Liver (tissue), 9 donors: ENCODE measurements around the gene ZNF772. TPM values are rescaled to one million over a fixed set of nuclear protein-coding genes. Genes with fewer than 3 reads are reported as not detected.
"Not testable (repeated sequence)": the region's sequence is repeated elsewhere in the genome, so short reads cannot be mapped to it uniquely, and the experiment has no call there.

ENCODE experiments used
- DNase-seq: peaks from one replicate; pipeline ENCODE4 v3.0.0-alpha.2; 2017; ENCODE audit warnings: low spot score
- H3K27ac ChIP-seq, 2 donors: one replicate each; pipeline ENCODE4 v1.7.0; 2013; ENCODE audit warnings: inconsistent platforms in 2 of 2, low read length in 2 of 2, control low read depth in 1 of 2, low read depth in 1 of 2, mild to moderate bottlenecking in 1 of 2
- H3K27me3 ChIP-seq, 4 donors: one replicate each; pipeline versions ENCODE4 v1.6.1 to v1.7.0; 2013; ENCODE audit warnings: low read length in 3 of 4, inconsistent platforms in 1 of 4, mild to moderate bottlenecking in 1 of 4, moderate library complexity in 1 of 4; ENCODE audit not compliant: control insufficient read depth in 4 of 4, insufficient read depth in 4 of 4
- H3K36me3 ChIP-seq, 4 donors: one replicate each; pipeline versions ENCODE4 v1.6.1 to v1.7.0; 2013; ENCODE audit warnings: low read length in 3 of 4, mild to moderate bottlenecking in 3 of 4, low read depth in 1 of 4, moderate library complexity in 1 of 4; ENCODE audit not compliant: control insufficient read depth in 4 of 4, insufficient read depth in 3 of 4
- H3K4me1 ChIP-seq, 4 donors: one replicate each; pipeline versions ENCODE4 v1.6.1 to v1.7.0; 2013; ENCODE audit warnings: low read length in 3 of 4, mild to moderate bottlenecking in 3 of 4, moderate library complexity in 1 of 4; ENCODE audit not compliant: control insufficient read depth in 4 of 4, insufficient read depth in 4 of 4
- H3K4me3 ChIP-seq, 3 donors: one replicate each; pipeline versions ENCODE4 v1.6.1 to v1.7.0; 2013; ENCODE audit warnings: low read length in 3 of 3, control low read depth in 1 of 3, low read depth in 1 of 3, mild to moderate bottlenecking in 1 of 3
- H3K9ac ChIP-seq, 2 donors: one replicate each; pipeline ENCODE4 v1.7.0; 2013; ENCODE audit warnings: low read length in 2 of 2, mild to moderate bottlenecking in 2 of 2, moderate library complexity in 2 of 2, control low read depth in 1 of 2, low read depth in 1 of 2
- H3K9me3 ChIP-seq, 4 donors: one replicate each; pipeline versions ENCODE4 v1.6.1 to v1.7.0; 2013; ENCODE audit warnings: low read length in 3 of 4; ENCODE audit not compliant: control insufficient read depth in 4 of 4
- CTCF ChIP-seq: fragments of 150-350 bp; IDR thresholded peaks from 2 replicates; pipeline ENCODE4 v1.5.1; 2017; ENCODE audit warnings: improper control_type of control experiment, low read depth, low read length; ENCODE audit not compliant: missing input control
- EGR1 ChIP-seq, 2 donors: IDR thresholded peaks; 2 replicates each; pipeline ENCODE4 v1.6.1; 2016 to 2018; ENCODE audit warnings: antibody characterized with exemption in 2 of 2, low read depth in 2 of 2
- GABPA ChIP-seq, 2 donors: IDR thresholded peaks in 1 of 2; conservative IDR thresholded peaks in 1 of 2; 2 replicates each; pipeline ENCODE4 v1.6.1; 2016; ENCODE audit warnings: antibody characterized with exemption in 2 of 2, mild to moderate bottlenecking in 1 of 2, moderate library complexity in 1 of 2
- NR2F2 ChIP-seq: IDR thresholded peaks from 2 replicates; pipeline ENCODE4 v1.6.1; 2016; ENCODE audit warnings: antibody characterized with exemption
- RAD21 ChIP-seq, 2 donors: IDR thresholded peaks; 2 replicates each; pipeline ENCODE4 v1.6.1; 2016; ENCODE audit warnings: antibody characterized with exemption in 2 of 2, mild to moderate bottlenecking in 2 of 2
- REST ChIP-seq: IDR thresholded peaks from 2 replicates; pipeline ENCODE4 v1.6.1; 2016; ENCODE audit warnings: antibody characterized with exemption, mild to moderate bottlenecking
- RXRA ChIP-seq, 2 donors: IDR thresholded peaks; 2 replicates each; pipeline ENCODE4 v1.6.1; 2017 to 2018; ENCODE audit warnings: antibody characterized with exemption in 2 of 2, mild to moderate bottlenecking in 1 of 2
- SP1 ChIP-seq: IDR thresholded peaks from 2 replicates; pipeline ENCODE4 v1.6.1; 2018; ENCODE audit warnings: antibody characterized with exemption, mild to moderate bottlenecking
- TAF1 ChIP-seq: conservative IDR thresholded peaks from 2 replicates; pipeline ENCODE4 v1.6.1; 2016; ENCODE audit warnings: antibody characterized with exemption, mild to moderate bottlenecking
- YY1 ChIP-seq: IDR thresholded peaks from 2 replicates; pipeline ENCODE4 v1.6.1; 2016; ENCODE audit warnings: antibody characterized with exemption, mild to moderate bottlenecking
- ZBTB33 ChIP-seq: IDR thresholded peaks from 2 replicates; pipeline ENCODE4 v1.6.1; 2016; ENCODE audit warnings: antibody characterized with exemption
- WGBS: extraction: QIAGEN DNeasy Blood & Tissue Kit; methylation state at CpG from one replicate; pipeline ENCODE4 v1.1.7; 2013; 5-methylcytosine and 5-hydroxymethylcytosine counted together
- polyA plus RNA-seq, 2 donors: library from polyadenylated mRNA; stranded (reverse) in 1 of 2; unstranded in 1 of 2; fragments of 200-250 nt in 1 of 2; fragments of >200 nt in 1 of 2; fragmentation: Nextera tagmentation in 1 of 2; extraction: Ambion mirVana in 1 of 2; gene quantifications; one replicate each; pipeline versions ENCODE4 v1.2.1 to v1.2.3, GENCODE V29; 2013 to 2015
- total RNA-seq, 2 donors: library from RNA; depleted of rRNA; stranded (reverse); fragments of >200 nt; gene quantifications; one replicate each; pipeline ENCODE4 v1.2.3, GENCODE V29; 2014
- donor health status: healthy.
- donor health status: healthy.
- donor health status: healthy.
- donor health status: healthy.
- donor health status: healthy.

The ZNF772 gene
- total RNA-seq (10 to 100 TPM in 1 of 2 donors, 1 to 10 TPM in 1; 5.4 to 11.1 TPM), polyA plus RNA-seq (1 to 10 TPM in 1 of 2 donors, under 1 TPM in 1; 0.81 to 1.6 TPM)

GRCh38 chr19:57477191-57478008 is at the start of gene ZNF772:
Gene ZNF772, minus strand, starts transcription at chr19:57477566. Its CDS starts 257 bp downstream, at chr19:57477309.
- peaks cover 46 to 73% (median 59%) of the 10 kb centered on the region in 4 donors for H3K9me3 ChIP-seq
- TF ChIP-seq EGR1 (IDR thresholded peaks at IDR 0.05; ENCODE audit: low read depth in 2 of 2) = peak in 1 of 2 donors; percentile 34
- TF ChIP-seq YY1 = peak; percentile 98
- no peak for TF ChIP-seq TAF1
- TF ChIP-seq RAD21 (IDR thresholded peaks at IDR 0.05) = peak; percentile 46 to 52
- TF ChIP-seq CTCF = peak; percentile 74
- peak in 1 of 2 donors; percentile 4 for TF ChIP-seq RXRA (IDR thresholded peaks at IDR 0.05)
- TF ChIP-seq REST = peak; percentile 18
- TF ChIP-seq ZBTB33 = peak; percentile 32
- no peak for TF ChIP-seq NR2F2
- peak; percentile 33 for TF ChIP-seq SP1
- TF ChIP-seq GABPA (IDR thresholded peaks at IDR 0.05 in 1 of 2, conservative IDR thresholded peaks at IDR 0.05 in 1 of 2) = peak; percentile 85 to 97
- peaks cover 0 to 8% (median 0%) of the 10 kb centered on the region in 4 donors for H3K27me3 ChIP-seq
- DNase-seq = peak; percentile 89
- H3K36me3 ChIP-seq = peaks cover 5 to 40% (median 34%) of the 10 kb centered on the region in 4 donors
- H3K9ac ChIP-seq = peak within 1 kb of the TSS; percentile 29 to 54
- H3K27ac ChIP-seq = peak within 1 kb of the TSS; percentile 32 to 45
- peak within 1 kb of the TSS; percentile 78 to 94 (median 91) for H3K4me3 ChIP-seq
- H3K4me1 ChIP-seq = peaks cover 0 to 14% (median 6%) of the 10 kb centered on the region in 4 donors
- 10% methylated on average over 38 of the region's 38 CpGs for WGBS

- H3K9me3 ChIP-seq = peaks cover 20 to 57% (median 38%) of the 10 kb centered on the region in 4 donors
- not testable (repeated sequence) for H3K27ac ChIP-seq, H3K4me1 ChIP-seq, H3K9ac ChIP-seq, DNase-seq, H3K27me3 ChIP-seq
- WGBS = 94% methylated on average over 4 of the region's 4 CpGs
- peaks cover 7 to 21% (median 14%) of the 10 kb centered on the region in 4 donors for H3K36me3 ChIP-seq
- peak overlapping the region in 1 of 3 donors; percentile 26 for H3K4me3 ChIP-seq
Measured at GRCh38 chr19:57518021-57518420, 40.7 kb upstream of the ZNF772 start.
